Measurements from ENCODE around the gene CACNA1C. TPM values are rescaled to one million over a fixed set of nuclear protein-coding genes. Genes with fewer than 3 reads are reported as not detected.
A peak's percentile ranks its signal among the peaks of the same experiment; 100 is the strongest.

CACNA1C gene
- total RNA-seq, 1 donor from 2014 or later: 15.6 TPM

- Histone ChIP-seq H3K9me3 (no peaks in the 10 kb centered on the region), H3K36me3 (no peaks in the 10 kb centered on the region), H3K27me3 (no peaks in the 10 kb centered on the region), H3K27ac (peak overlapping the region; percentile 11), H3K4me1 (peaks cover 3% of the 10 kb centered on the region), H3K4me3 (no peak overlapping the region)
- peak; percentile 64 for DNase-seq
- ATAC-seq: peak; percentile 58
- TF ChIP-seq CTCF (IDR thresholded peaks at IDR 0.05): no peak
- intact Hi-C loops (cut with DNase I): no loop called here
Observed at GRCh38 chr12:2640709-2641108, 587.9 kb downstream of the CACNA1C start.

- TF ChIP-seq CTCF (IDR thresholded peaks at IDR 0.05): no peak
- ATAC-seq: no peak
Observed at GRCh38 chr12:2641207-2641606, 588.4 kb downstream of the CACNA1C start.

GRCh38 chr12:2641761-2642160 lies 589.0 kb downstream of the CACNA1C start:
- TF ChIP-seq CTCF (IDR thresholded peaks at IDR 0.05): no peak

More at GRCh38 chr12:2641207-2641606, 588.4 kb downstream of the CACNA1C start:
- H3K27me3 ChIP-seq: no peaks in the 10 kb centered on the region
- H3K36me3 ChIP-seq: no peaks in the 10 kb centered on the region
- no peak overlapping the region for H3K4me3 ChIP-seq
- intact Hi-C loops (cut with DNase I): no loop called here
- H3K9me3 ChIP-seq: no peaks in the 10 kb centered on the region
- H3K4me1 ChIP-seq: peaks cover 3% of the 10 kb centered on the region
- DNase-seq: peak; percentile 36
- H3K27ac ChIP-seq: no peak overlapping the region

GRCh38 chr12:2642176-2642892 lies 589.5 kb downstream of the CACNA1C start:
- H3K9me3 ChIP-seq: no peaks in the 10 kb centered on the region
- TF ChIP-seq CTCF (IDR thresholded peaks at IDR 0.05): no peak
- intact Hi-C loops (cut with DNase I): no loop called here
- H3K4me1 ChIP-seq: peaks cover 3% of the 10 kb centered on the region
- H3K27ac ChIP-seq: no peak overlapping the region
- H3K36me3 ChIP-seq: no peaks in the 10 kb centered on the region
- ATAC-seq: no peak
- DNase-seq: peak; percentile 23
- H3K27me3 ChIP-seq: no peaks in the 10 kb centered on the region
- no peak overlapping the region for H3K4me3 ChIP-seq

More at GRCh38 chr12:2641761-2642160, 589.0 kb downstream of the CACNA1C start:
- Histone ChIP-seq H3K4me1 (peaks cover 3% of the 10 kb centered on the region), H3K36me3 (no peaks in the 10 kb centered on the region), H3K4me3 (no peak overlapping the region), H3K27ac (no peak overlapping the region), H3K27me3 (no peaks in the 10 kb centered on the region), H3K9me3 (no peaks in the 10 kb centered on the region)
- intact Hi-C loops (cut with DNase I): no loop called here
- ATAC-seq: no peak
- DNase-seq: peak; percentile 22

GRCh38 chr12:2642896-2643425 lies 590.2 kb downstream of the CACNA1C start:
- intact Hi-C loops (cut with DNase I): no loop called here
- Histone ChIP-seq H3K4me1 (peaks cover 3% of the 10 kb centered on the region), H3K27ac (no peak overlapping the region), H3K27me3 (no peaks in the 10 kb centered on the region), H3K4me3 (no peak overlapping the region), H3K9me3 (no peaks in the 10 kb centered on the region), H3K36me3 (no peaks in the 10 kb centered on the region)
- TF ChIP-seq CTCF (IDR thresholded peaks at IDR 0.05): no peak
- DNase-seq (peak; percentile 15), ATAC-seq (no peak)

All from upper lobe of right lung (tissue), 1 donor.